Upper lobe of left lung (tissue), 6 donors: ENCODE measurements around the gene RPLP2. TPM values are rescaled to one million over a fixed set of nuclear protein-coding genes. Genes with fewer than 3 reads are reported as not detected.

Experiments
- ATAC-seq, 2 donors: fragments of 200-7000 bp; cut with Tn5 transposase; one replicate each; pipeline ENCODE4 v1.9.1; 2022; ENCODE audit warnings: mild to moderate bottlenecking in 2 of 2, moderate library complexity in 2 of 2; ENCODE audit not compliant: low FRiP score in 2 of 2
- DNase-seq, 2 donors: peaks; one replicate each; pipeline ENCODE4 v3.0.0-alpha.2; 2019 to 2020
- H3K27ac ChIP-seq, 4 donors: fragments of 200-600 bp; sonication (generic); one replicate each; pipeline ENCODE4 v1.5.1; 2016 to 2019
- H3K27me3 ChIP-seq, 4 donors: fragments of 200-600 bp; sonication (generic); one replicate each; pipeline ENCODE4 v1.5.1; 2017 to 2019
- H3K36me3 ChIP-seq, 4 donors: fragments of 200-600 bp; sonication (generic); one replicate each; pipeline ENCODE4 v1.5.1; 2016 to 2019
- H3K4me1 ChIP-seq, 4 donors: fragments of 200-600 bp; sonication (generic); one replicate each; pipeline ENCODE4 v1.5.1; 2018 to 2019
- H3K4me3 ChIP-seq, 4 donors: fragments of 200-600 bp; sonication (generic); one replicate each; pipeline ENCODE4 v1.5.1; 2017 to 2019; ENCODE audit warnings: mild to moderate bottlenecking in 2 of 4, moderate library complexity in 1 of 4
- H3K9me3 ChIP-seq, 4 donors: fragments of 200-600 bp; sonication (generic); one replicate each; pipeline ENCODE4 v1.5.1; 2018 to 2019
- EP300 ChIP-seq, 4 donors: sonication (generic); formaldehyde crosslinking; IDR thresholded peaks; one replicate each; pipeline ENCODE4 v1.5.1; 2017; ENCODE audit warnings: antibody characterized with exemption in 4 of 4, control low read depth in 2 of 4
- POLR2A ChIP-seq, 4 donors: fragments of 450-650 bp; IDR thresholded peaks; one replicate each; pipeline ENCODE4 v1.5.1; 2016 to 2017; ENCODE audit warnings: antibody characterized with exemption in 4 of 4, mild to moderate bottlenecking in 2 of 4
- POLR2AphosphoS5 ChIP-seq, 2 donors: sonication (generic); formaldehyde crosslinking; IDR thresholded peaks; one replicate each; pipeline ENCODE4 v1.5.1; 2017; ENCODE audit warnings: antibody characterized with exemption in 2 of 2
- WGBS, 2 donors: methylation state at CpG; one replicate each; pipeline ENCODE4 v1.1.5; 2017 to 2018; 5-methylcytosine and 5-hydroxymethylcytosine counted together
- total RNA-seq, 6 donors: library from RNA; depleted of rRNA in 4 of 6; stranded (reverse); fragments of >200 nt in 4 of 6; gene quantifications; one replicate each; pipeline versions ENCODE4 v1.1.0 to v1.2.1, GENCODE V29; 2016 to 2021
- TF ChIP-seq, protein P1 (sequence below), 6 experiments: fragments of 450-650 bp in 4 of 6; fragments of 200-600 bp in 2 of 6; sonication (generic) in 2 of 6; IDR thresholded peaks; one replicate each; pipeline ENCODE4 v1.5.1; 2016 to 2019; ENCODE audit warnings: antibody characterized with exemption in 6 of 6
- donor health status: DM: no; HTN: no; CAD: no; lungs with moderate emphysema.
- donor health status: DM: no; HTN: yes; CAD: no; lungs with severe emphysema.

Gene RPLP2
- total RNA-seq, 6 donors from 2014 or later, result 451 to 1,926 (median 773) TPM

GRCh38 chr11:848380-848931 lies 38.7 kb downstream of the RPLP2 start:
- no peak for TF ChIP-seq EP300 (IDR thresholded peaks at IDR 0.05)
- no peak for TF ChIP-seq POLR2AphosphoS5 (IDR thresholded peaks at IDR 0.05)
- TF ChIP-seq, protein P1, sequence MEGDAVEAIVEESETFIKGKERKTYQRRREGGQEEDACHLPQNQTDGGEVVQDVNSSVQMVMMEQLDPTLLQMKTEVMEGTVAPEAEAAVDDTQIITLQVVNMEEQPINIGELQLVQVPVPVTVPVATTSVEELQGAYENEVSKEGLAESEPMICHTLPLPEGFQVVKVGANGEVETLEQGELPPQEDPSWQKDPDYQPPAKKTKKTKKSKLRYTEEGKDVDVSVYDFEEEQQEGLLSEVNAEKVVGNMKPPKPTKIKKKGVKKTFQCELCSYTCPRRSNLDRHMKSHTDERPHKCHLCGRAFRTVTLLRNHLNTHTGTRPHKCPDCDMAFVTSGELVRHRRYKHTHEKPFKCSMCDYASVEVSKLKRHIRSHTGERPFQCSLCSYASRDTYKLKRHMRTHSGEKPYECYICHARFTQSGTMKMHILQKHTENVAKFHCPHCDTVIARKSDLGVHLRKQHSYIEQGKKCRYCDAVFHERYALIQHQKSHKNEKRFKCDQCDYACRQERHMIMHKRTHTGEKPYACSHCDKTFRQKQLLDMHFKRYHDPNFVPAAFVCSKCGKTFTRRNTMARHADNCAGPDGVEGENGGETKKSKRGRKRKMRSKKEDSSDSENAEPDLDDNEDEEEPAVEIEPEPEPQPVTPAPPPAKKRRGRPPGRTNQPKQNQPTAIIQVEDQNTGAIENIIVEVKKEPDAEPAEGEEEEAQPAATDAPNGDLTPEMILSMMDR (IDR thresholded peaks at IDR 0.05), result peak; percentile 83 to 96 (median 90)
- peak in 1 of 2 donors; percentile 38 for ATAC-seq
- peaks cover 0 to 17% (median 10%) of the 10 kb centered on the region in 4 donors for H3K36me3 ChIP-seq
- WGBS, 2 donors, result 29 to 32% methylated on average over 5 to 13 of the region's 14 CpGs
- peak in 1 of 2 donors; percentile 54 for DNase-seq
- no peak overlapping the region for H3K27ac ChIP-seq
- H3K27me3 ChIP-seq, result peaks cover 0 to 4% (median 0%) of the 10 kb centered on the region in 4 donors
- H3K4me3 ChIP-seq, result peak overlapping the region in 1 of 4 donors; percentile 55
- no peaks in the 10 kb centered on the region for H3K9me3 ChIP-seq
- peaks cover 41 to 78% (median 56%) of the 10 kb centered on the region in 4 donors for H3K4me1 ChIP-seq

GRCh38 chr11:849104-849824 lies 39.5 kb downstream of the RPLP2 start:
- ATAC-seq (no peak), DNase-seq (peak in 1 of 2 donors; percentile 90)
- H3K4me3 ChIP-seq, result peak overlapping the region; percentile 10 to 58 (median 51)
- peaks cover 0 to 4% (median 0%) of the 10 kb centered on the region in 4 donors for H3K27me3 ChIP-seq
- no peak for TF ChIP-seq EP300 (IDR thresholded peaks at IDR 0.05)
- no peak for TF ChIP-seq POLR2AphosphoS5 (IDR thresholded peaks at IDR 0.05)
- no peak for TF ChIP-seq POLR2A (IDR thresholded peaks at IDR 0.05)
- TF ChIP-seq, protein P1 (IDR thresholded peaks at IDR 0.05), result no peak
- H3K27ac ChIP-seq, result peak overlapping the region in 1 of 4 donors; percentile 58
- H3K9me3 ChIP-seq, result no peaks in the 10 kb centered on the region
- peaks cover 41 to 70% (median 49%) of the 10 kb centered on the region in 4 donors for H3K4me1 ChIP-seq
- peaks cover 0 to 24% (median 10%) of the 10 kb centered on the region in 4 donors for H3K36me3 ChIP-seq
- WGBS, 2 donors, result 0 to 21% methylated on average over 4 to 28 of the region's 71 CpGs

GRCh38 chr11:849951-850774 lies 40.4 kb downstream of the RPLP2 start:
- no peak for TF ChIP-seq EP300 (IDR thresholded peaks at IDR 0.05)
- no peak for TF ChIP-seq POLR2AphosphoS5 (IDR thresholded peaks at IDR 0.05)
- no peak for TF ChIP-seq POLR2A (IDR thresholded peaks at IDR 0.05)
- TF ChIP-seq, protein P1 (IDR thresholded peaks at IDR 0.05), result no peak
- H3K4me1 ChIP-seq, result peaks cover 38 to 61% (median 44%) of the 10 kb centered on the region in 4 donors
- H3K4me3 ChIP-seq, result peak overlapping the region in 3 of 4 donors; percentile 47 to 58 (median 55)
- H3K9me3 ChIP-seq, result no peaks in the 10 kb centered on the region
- H3K36me3 ChIP-seq, result peaks cover 0 to 25% (median 10%) of the 10 kb centered on the region in 4 donors
- ATAC-seq (no peak), DNase-seq (peak in 1 of 2 donors; percentile 86)
- 56 to 58% methylated on average over 54 to 63 of the region's 97 CpGs for WGBS, 2 donors
- H3K27me3 ChIP-seq, result peaks cover 0 to 4% (median 0%) of the 10 kb centered on the region in 4 donors
- H3K27ac ChIP-seq, result peak overlapping the region in 2 of 4 donors; percentile 58 to 61

DNA sequence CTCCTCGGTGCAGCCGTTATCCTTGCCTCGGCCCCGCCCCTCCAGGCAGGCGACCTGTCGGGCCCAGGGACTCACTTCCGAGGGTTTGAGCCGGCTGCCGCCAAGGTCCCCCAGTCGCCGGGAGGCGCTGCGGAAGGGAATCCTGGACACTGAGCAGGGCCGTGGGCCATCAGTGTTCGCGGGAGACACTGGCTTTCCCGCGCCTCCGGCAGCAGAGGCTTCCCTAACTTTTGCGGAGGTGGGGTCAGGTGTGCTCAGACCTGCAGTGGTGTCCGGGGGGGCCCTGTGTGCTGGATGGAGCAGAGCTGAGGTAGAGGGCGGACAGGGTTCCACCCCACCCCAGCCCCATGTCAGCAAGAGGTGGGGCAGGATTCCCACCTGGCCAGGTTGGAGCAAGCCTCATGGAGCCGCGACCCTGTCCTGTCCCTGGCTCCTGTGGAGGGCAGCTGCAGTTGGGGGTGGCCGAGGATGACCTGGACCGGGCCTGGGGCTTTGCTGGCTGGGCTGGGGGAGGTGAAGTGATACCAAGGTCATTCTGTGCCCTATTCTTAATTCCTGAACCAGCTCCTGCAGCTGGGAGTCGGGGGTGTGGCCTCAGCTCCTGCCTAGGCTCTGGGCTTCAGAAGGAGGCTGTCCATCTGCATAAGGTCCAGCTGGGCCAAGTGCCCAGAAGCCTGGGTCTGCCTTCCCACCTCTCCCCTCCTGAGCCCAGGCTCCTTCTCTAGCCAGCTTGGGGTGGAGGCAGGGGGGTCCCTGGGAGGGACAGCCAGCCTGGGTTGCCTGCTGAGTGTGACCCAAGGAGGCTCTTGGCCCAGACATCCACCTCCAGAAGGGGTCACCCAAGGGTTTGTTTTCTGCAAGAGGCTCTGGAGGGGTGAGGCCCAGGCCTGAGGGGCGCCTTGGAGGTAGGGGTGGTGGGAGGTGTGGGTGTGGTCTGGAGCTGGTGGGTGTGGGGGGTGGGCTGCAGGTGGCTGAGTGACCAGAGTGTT lies 41.3 kb downstream of the RPLP2 start:
- no peaks in the 10 kb centered on the region for H3K9me3 ChIP-seq
- H3K4me3 ChIP-seq, result no peak overlapping the region
- WGBS, 2 donors, result 86 to 93% methylated on average over 13 to 23 of the region's 28 CpGs
- ATAC-seq, result no peak
- peak in 1 of 2 donors; percentile 59 for DNase-seq
- H3K4me1 ChIP-seq, result peaks cover 29 to 53% (median 34%) of the 10 kb centered on the region in 4 donors
- H3K36me3 ChIP-seq, result peaks cover 0 to 29% (median 13%) of the 10 kb centered on the region in 4 donors
- H3K27me3 ChIP-seq, result peaks cover 0 to 4% (median 0%) of the 10 kb centered on the region in 4 donors
- H3K27ac ChIP-seq, result no peak overlapping the region
- TF ChIP-seq POLR2A (IDR thresholded peaks at IDR 0.05) (no peak), EP300 (IDR thresholded peaks at IDR 0.05) (no peak), POLR2AphosphoS5 (IDR thresholded peaks at IDR 0.05) (no peak)
- TF ChIP-seq, protein P1 (IDR thresholded peaks at IDR 0.05), result no peak
